Activated CD8-positive, alpha-beta T cell treated with anti-CD3 and anti-CD28 coated beads, Interleukin-2, amount 10 ng/mL, durations not matched to agents 7 days and 5 days (primary cell): ENCODE data around the gene DYNC1LI1. TPM values are rescaled to one million over a fixed set of nuclear protein-coding genes. Genes with fewer than 3 reads are reported as not detected.

Experiments used
- ATAC-seq: fragments of 150-1000 bp; cut with Tn5 transposase; one replicate; pipeline ENCODE4 v1.10.0; 2021; ENCODE audit warnings: moderate library complexity
- CTCF ChIA-PET: fragments of 350-600 bp; sonication (Branson Sonifier 250); formaldehyde crosslinking; loops from one replicate; lab custom pipeline; 2021; ENCODE audit warnings: antibody characterized with exemption; lab: Charles Lee
- POLR2A ChIA-PET: fragments of 350-600 bp; sonication (Branson Sonifier 250); formaldehyde crosslinking; loops from one replicate; lab custom pipeline; 2021; ENCODE audit warnings: antibody characterized with exemption; lab: Charles Lee
- DNase-seq: peaks from one replicate; pipeline ENCODE4 v3.0.0-alpha.2; 2020
- H3K27ac Mint-ChIP-seq: one replicate; pipeline ENCODE4 v1.8.0; 2021; ENCODE audit warnings: mild to moderate bottlenecking, mixed read lengths
- H3K27me3 Mint-ChIP-seq: one replicate; pipeline ENCODE4 v1.8.0; 2021; ENCODE audit warnings: low read depth, mixed read lengths
- H3K36me3 Mint-ChIP-seq: one replicate; pipeline ENCODE4 v1.8.0; 2021; ENCODE audit warnings: low read depth, mixed read lengths
- H3K4me1 Mint-ChIP-seq: one replicate; pipeline ENCODE4 v1.8.0; 2021; ENCODE audit warnings: low read depth, mixed read lengths
- H3K4me3 Mint-ChIP-seq: one replicate; pipeline ENCODE4 v1.8.0; 2021; ENCODE audit warnings: mild to moderate bottlenecking, mixed read lengths
- H3K9me3 Mint-ChIP-seq: one replicate; pipeline ENCODE4 v1.8.0; 2022; ENCODE audit warnings: mixed read lengths; ENCODE audit not compliant: insufficient read depth
- total RNA-seq, 2 experiments: library from RNA; stranded (reverse); gene quantifications; one replicate each; pipeline ENCODE4 v1.2.3, GENCODE V29; 2021

Gene DYNC1LI1
- total RNA-seq, 2 experiments from 2014 or later, result 32.0 to 33.4 TPM

DNA sequence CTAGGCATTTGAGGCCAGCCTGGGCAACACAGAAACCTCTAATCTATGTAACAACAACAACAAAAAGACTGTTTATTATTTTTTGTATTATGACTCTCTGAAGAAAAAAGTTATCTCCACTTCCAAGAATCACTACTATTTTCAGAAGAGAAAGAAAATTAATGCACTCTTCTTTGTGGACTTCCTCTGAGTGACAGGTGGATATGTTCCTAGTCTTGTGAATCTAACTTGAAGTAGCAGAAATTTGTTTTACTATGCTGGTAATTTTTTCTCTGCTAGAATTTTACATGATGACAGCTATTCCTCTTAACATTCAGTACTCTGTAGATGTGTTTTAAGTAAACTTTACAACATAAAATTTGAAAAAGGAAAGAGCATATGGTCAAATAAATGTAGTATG, 16.7 kb downstream of the DYNC1LI1 start:
- Mint-ChIP-seq H3K4me1 (peaks cover 27% of the 10 kb centered on the region), H3K27me3 (no peaks in the 10 kb centered on the region)
- CTCF ChIA-PET, result no interaction called here

DNA sequence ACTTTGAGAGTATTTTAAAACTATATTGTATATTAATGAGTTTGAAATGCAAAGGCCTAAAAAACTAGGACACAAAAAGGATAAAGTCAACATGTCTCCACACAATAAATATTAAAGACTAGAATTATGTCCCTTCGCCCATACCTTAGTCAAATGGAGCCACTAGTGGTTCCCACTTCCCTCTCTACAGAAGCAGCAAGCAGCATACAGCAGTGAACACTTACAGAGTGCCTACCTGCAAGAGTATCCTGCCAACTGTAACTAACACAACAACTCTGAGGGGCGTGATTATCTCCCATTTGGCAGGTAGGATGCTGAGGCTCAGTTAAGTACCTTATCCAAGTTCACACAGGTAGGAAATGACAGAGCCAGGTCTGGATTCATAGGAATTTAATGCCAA, 17.2 kb downstream of the DYNC1LI1 start:
- ChIA-PET CTCF (no interaction called here), POLR2A (no interaction called here)

More for the DNA sequence above, 16.7 kb downstream of the DYNC1LI1 start:
- no peaks in the 10 kb centered on the region for H3K9me3 Mint-ChIP-seq
- ATAC-seq, result no peak
- DNase-seq, result no peak
- POLR2A ChIA-PET, result no interaction called here
- H3K36me3 Mint-ChIP-seq, result peaks cover 3% of the 10 kb centered on the region
- no peak overlapping the region for H3K4me3 Mint-ChIP-seq
- no peak overlapping the region for H3K27ac Mint-ChIP-seq

DNA sequence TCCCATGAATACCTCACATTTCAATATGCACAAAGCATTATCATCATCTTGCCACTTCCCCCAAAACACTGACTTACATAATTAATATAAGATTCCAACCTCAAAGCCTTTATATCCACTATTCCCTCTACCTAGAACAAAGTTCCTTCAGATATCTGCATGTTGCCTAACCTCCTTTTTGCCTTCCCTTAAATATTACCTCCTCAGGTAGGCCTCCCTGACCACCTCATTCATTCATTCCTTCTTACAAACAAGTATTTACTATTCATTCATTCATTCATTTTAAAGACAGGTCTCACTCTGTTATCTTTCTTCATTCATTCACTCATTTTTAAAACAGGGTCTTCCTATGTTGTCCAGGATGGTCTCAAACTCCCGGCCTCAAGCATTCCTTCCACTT, 18.6 kb downstream of the DYNC1LI1 start:
- peak overlapping the region; percentile 14 for H3K27ac Mint-ChIP-seq
- ATAC-seq (no peak), DNase-seq (no peak)
- H3K4me3 Mint-ChIP-seq, result no peak overlapping the region
- H3K4me1 Mint-ChIP-seq, result peaks cover 27% of the 10 kb centered on the region
- H3K27me3 Mint-ChIP-seq, result no peaks in the 10 kb centered on the region
- H3K36me3 Mint-ChIP-seq, result peaks cover 3% of the 10 kb centered on the region
- no peaks in the 10 kb centered on the region for H3K9me3 Mint-ChIP-seq
- ChIA-PET POLR2A (no interaction called here), CTCF (no interaction called here)

More for the DNA sequence above, 17.2 kb downstream of the DYNC1LI1 start:
- Mint-ChIP-seq H3K27me3 (no peaks in the 10 kb centered on the region), H3K9me3 (no peaks in the 10 kb centered on the region), H3K27ac (no peak overlapping the region), H3K4me1 (peaks cover 27% of the 10 kb centered on the region), H3K4me3 (no peak overlapping the region), H3K36me3 (peaks cover 3% of the 10 kb centered on the region)
- ATAC-seq (no peak), DNase-seq (no peak)

DNA sequence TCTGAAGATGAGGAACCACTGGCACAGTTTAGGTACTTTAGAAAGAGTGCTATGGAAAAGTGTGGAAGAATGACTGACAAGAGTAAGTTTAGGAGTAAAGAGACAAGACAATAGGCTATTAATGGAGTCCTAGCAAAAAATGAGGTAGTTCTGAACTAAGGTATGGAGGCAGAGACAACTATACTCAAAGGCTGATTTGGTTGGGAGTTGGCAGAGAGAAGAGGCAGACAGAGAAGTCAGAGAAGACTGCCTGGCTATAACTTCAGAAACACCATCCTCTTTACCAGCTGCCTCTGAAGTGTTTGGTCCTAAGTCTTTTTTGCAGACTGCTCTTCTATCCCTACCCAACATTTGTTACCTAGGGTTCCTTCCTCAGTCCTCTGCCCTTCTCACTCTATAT, 19.2 kb downstream of the DYNC1LI1 start:
- no peak overlapping the region for H3K4me3 Mint-ChIP-seq
- peaks cover 25% of the 10 kb centered on the region for H3K4me1 Mint-ChIP-seq
- H3K27ac Mint-ChIP-seq, result peak overlapping the region; percentile 2
- ATAC-seq (no peak), DNase-seq (no peak)
- H3K27me3 Mint-ChIP-seq, result no peaks in the 10 kb centered on the region
- ChIA-PET CTCF (no interaction called here), POLR2A (no interaction called here)
- peaks cover 3% of the 10 kb centered on the region for H3K36me3 Mint-ChIP-seq
- H3K9me3 Mint-ChIP-seq, result no peaks in the 10 kb centered on the region

DNA sequence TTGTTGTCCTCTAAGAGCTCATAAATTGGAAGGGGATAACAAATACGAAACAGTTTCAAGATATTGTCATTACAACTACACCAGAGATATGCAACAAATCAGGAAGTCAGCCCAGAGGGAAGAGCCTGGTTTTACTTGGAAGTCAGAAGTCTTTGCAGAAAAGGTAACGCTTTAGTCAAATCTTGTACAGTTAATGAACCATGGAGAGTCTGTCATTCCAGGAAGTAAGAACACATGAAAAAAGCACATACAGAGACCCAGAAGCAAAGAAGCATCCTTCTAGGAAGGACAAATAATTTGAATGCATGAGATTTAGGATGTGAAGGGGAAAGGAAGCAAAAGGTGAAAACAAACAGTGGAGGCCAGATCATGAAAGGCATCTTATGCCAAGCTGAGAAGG, 19.6 kb downstream of the DYNC1LI1 start:
- DNase-seq, result no peak
- Mint-ChIP-seq H3K27ac (peak overlapping the region; percentile 2), H3K4me1 (peaks cover 25% of the 10 kb centered on the region), H3K36me3 (peaks cover 3% of the 10 kb centered on the region), H3K27me3 (no peaks in the 10 kb centered on the region), H3K4me3 (no peak overlapping the region), H3K9me3 (no peaks in the 10 kb centered on the region)
- CTCF ChIA-PET, result no interaction called here
- POLR2A ChIA-PET, result no interaction called here
- ATAC-seq, result no peak

DNA sequence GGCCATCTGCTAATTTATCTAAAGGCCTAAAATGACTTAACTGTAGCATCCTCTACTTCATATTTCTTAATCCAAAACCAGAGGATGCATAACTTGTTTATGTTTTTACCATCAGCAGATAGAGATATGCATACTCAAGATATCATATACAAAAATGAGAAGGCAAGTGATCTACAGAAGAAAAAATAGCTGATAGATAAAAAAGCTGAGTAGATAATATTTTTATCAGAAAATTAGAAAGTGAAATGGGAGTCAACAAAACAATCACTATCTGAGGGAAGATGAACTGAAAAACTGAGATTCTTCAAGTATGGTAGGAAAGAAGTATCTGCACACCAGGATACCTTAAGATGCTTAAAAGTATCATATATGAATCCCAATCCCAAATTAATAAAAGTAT, 25.4 kb downstream of the DYNC1LI1 start:
- DNase-seq, result no peak
- no peaks in the 10 kb centered on the region for H3K27me3 Mint-ChIP-seq
- H3K36me3 Mint-ChIP-seq, result peaks cover 12% of the 10 kb centered on the region
- H3K9me3 Mint-ChIP-seq, result no peaks in the 10 kb centered on the region
- H3K4me1 Mint-ChIP-seq, result no peaks in the 10 kb centered on the region
- H3K4me3 Mint-ChIP-seq, result no peak overlapping the region
- no peak for ATAC-seq
- ChIA-PET POLR2A (no interaction called here), CTCF (no interaction called here)
- no peak overlapping the region for H3K27ac Mint-ChIP-seq

DNA sequence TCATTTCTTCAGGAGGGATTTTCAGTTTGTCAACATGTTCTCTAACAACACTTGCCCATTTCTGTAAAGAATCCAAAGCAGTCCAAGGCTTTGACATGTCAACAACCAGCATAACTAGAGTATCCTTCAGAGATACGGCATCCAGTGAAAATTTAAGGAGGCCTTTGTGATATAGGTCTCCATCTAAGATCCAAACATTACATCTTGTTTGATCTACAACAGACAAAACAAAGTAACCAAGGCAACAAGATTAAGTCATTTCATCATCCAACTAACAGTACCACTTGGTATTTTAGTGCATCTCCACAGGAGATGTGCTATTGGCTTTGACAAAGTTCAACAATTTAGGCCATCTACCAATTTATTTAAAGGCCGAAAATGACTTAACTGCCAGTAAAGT, 25.8 kb downstream of the DYNC1LI1 start:
- Mint-ChIP-seq H3K9me3 (no peaks in the 10 kb centered on the region), H3K4me3 (no peak overlapping the region), H3K4me1 (no peaks in the 10 kb centered on the region), H3K27ac (no peak overlapping the region), H3K27me3 (no peaks in the 10 kb centered on the region), H3K36me3 (peaks cover 12% of the 10 kb centered on the region)
- DNase-seq (no peak), ATAC-seq (peak; percentile 39)
- CTCF ChIA-PET, result no interaction called here
- POLR2A ChIA-PET, result no interaction called here

DNA sequence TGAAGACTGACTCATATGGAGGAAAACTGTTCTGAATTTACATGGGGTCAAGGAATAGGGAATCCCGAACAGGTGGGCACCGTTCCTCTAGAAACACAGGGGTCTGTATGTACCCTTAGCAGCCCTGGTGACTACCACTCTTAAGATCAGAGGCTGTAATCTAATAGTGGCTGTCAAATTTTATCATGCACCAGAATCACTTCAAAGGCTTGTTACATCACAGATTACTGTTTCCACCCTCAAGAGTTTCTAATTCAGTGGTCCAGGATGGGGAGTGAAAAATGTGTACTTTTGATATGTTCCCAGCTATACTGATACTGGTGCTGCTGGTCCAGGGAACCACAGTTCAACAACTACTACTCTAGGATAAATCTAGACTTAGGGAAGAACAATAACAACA, 27.9 kb downstream of the DYNC1LI1 start:
- ATAC-seq (no peak), DNase-seq (no peak)
- no peaks in the 10 kb centered on the region for H3K4me1 Mint-ChIP-seq
- no peaks in the 10 kb centered on the region for H3K9me3 Mint-ChIP-seq
- POLR2A ChIA-PET, result no interaction called here
- no peak overlapping the region for H3K4me3 Mint-ChIP-seq
- CTCF ChIA-PET, result interaction anchor here (1.2 kb wide), 1 partner anchor 356 kb away, joined by 3 read pairs; no protein-coding TSS in a partner anchor
- no peaks in the 10 kb centered on the region for H3K27me3 Mint-ChIP-seq
- H3K27ac Mint-ChIP-seq, result no peak overlapping the region
- H3K36me3 Mint-ChIP-seq, result peaks cover 20% of the 10 kb centered on the region

DNA sequence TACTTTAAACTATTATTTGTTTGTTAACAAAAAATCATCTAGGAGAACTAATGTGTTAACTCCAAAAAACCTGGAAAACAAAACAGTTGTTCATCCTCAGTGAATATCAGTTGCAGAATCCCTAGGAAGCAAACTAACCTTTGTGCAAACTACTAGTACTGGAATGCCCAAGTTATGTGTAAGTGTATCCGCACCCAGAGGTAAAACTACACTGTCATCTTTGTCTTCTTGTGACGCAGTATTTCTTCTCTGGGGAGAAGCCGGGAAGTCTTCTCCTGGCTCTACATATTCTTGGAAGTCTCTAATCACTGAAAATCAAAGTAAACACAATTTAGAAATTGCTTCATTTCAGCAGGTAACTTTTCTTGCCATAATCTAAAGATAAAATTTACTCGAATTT, 29.8 kb downstream of the DYNC1LI1 start:
- Mint-ChIP-seq H3K4me3 (no peak overlapping the region), H3K36me3 (peaks cover 28% of the 10 kb centered on the region), H3K27me3 (no peaks in the 10 kb centered on the region), H3K9me3 (no peaks in the 10 kb centered on the region), H3K27ac (no peak overlapping the region), H3K4me1 (no peaks in the 10 kb centered on the region)
- no peak for DNase-seq
- POLR2A ChIA-PET, result no interaction called here
- CTCF ChIA-PET, result no interaction called here
- ATAC-seq, result no peak

DNA sequence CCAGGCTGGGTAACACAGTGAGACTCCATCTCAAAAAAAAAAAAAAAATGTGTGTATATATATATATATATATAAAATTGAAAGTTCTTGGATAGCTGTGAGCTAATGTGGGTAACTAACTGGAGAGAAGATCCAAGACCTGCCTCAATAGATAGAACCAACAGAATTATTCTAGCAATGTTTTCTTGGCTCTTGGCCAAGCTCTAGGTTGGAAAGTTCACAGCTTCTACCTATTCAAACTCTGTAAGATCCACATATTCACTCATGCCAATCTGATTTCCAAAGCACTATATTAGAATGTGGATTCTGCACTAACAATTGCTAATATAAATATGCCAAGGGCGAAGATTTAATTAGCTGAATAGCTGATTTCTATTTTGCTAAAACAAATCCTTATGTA, 38.2 kb downstream of the DYNC1LI1 start:
- no peaks in the 10 kb centered on the region for H3K9me3 Mint-ChIP-seq
- ChIA-PET POLR2A (no interaction called here), CTCF (interaction anchor here (1.0 kb wide), 1 partner anchor 38 kb away, joined by 3 read pairs; the partner anchor contains the start of gene DYNC1LI1)
- no peak overlapping the region for H3K4me3 Mint-ChIP-seq
- DNase-seq, result no peak
- H3K4me1 Mint-ChIP-seq, result peaks cover 12% of the 10 kb centered on the region
- H3K27ac Mint-ChIP-seq, result no peak overlapping the region
- H3K36me3 Mint-ChIP-seq, result peaks cover 50% of the 10 kb centered on the region
- H3K27me3 Mint-ChIP-seq, result no peaks in the 10 kb centered on the region
- no peak for ATAC-seq

DNA sequence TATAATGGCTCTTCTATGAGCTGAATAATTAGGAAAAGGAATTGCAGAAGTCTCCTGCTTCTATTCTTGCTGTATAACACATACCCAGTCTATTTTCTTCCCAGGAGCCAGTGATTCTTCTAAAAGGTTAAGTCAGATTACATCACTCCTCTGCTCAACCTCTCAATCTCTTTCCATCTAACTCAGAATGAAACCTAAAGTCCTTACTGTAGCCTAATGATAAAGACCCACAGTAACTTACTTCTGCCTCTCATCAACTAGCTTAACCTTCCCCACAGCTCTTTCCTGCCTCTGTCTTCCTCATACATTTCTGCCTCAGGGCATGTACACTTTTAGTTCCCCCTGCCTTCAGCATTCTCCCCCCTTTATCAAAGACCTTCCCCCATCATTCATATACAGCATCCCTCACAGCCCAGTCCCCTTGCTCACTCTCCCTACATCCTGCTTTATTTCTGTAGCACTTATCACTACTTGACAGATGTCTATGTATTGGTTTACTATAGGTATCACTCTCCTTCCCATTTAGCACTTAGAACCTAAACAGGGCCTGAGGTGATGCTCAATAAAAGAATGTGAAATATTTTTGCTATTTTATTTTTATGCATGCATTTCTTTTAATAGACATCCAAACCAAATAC, 39.5 kb downstream of the DYNC1LI1 start:
- ATAC-seq (peak; percentile 23), DNase-seq (no peak)
- H3K27me3 Mint-ChIP-seq, result no peaks in the 10 kb centered on the region
- POLR2A ChIA-PET, result no interaction called here
- CTCF ChIA-PET, result interaction anchor here (0.6 to 1.4 kb wide), 3 partner anchors 22 to 183 kb away, joined by 3 read pairs; no protein-coding TSS in a partner anchor
- peaks cover 47% of the 10 kb centered on the region for H3K36me3 Mint-ChIP-seq
- H3K9me3 Mint-ChIP-seq, result no peaks in the 10 kb centered on the region
- peaks cover 12% of the 10 kb centered on the region for H3K4me1 Mint-ChIP-seq
- no peak overlapping the region for H3K27ac Mint-ChIP-seq
- H3K4me3 Mint-ChIP-seq, result no peak overlapping the region

DNA sequence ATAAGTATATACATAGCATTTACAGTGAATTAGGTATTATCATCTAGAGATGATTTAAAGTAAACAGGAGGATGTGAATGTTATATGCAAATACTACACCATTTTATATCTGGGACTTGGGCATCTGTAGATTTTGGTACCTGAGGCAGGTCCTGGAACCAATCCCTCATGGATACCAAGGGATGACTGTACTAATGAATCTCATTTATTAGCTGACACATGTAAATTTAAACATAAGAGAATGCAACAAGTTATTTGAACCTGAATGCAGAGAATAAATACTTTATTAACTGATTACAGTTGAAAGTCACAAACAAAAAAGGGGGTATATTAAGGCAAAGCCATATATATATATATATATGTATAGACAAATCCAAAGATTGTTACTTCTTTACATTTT, 44.9 kb downstream of the DYNC1LI1 start:
- Mint-ChIP-seq H3K36me3 (peaks cover 36% of the 10 kb centered on the region), H3K27me3 (no peaks in the 10 kb centered on the region), H3K9me3 (no peaks in the 10 kb centered on the region), H3K27ac (no peak overlapping the region), H3K4me1 (peaks cover 7% of the 10 kb centered on the region), H3K4me3 (no peak overlapping the region)
- ATAC-seq (no peak), DNase-seq (no peak)
- POLR2A ChIA-PET, result no interaction called here
- CTCF ChIA-PET, result no interaction called here
